Upper lobe of right lung (tissue), 1 donor: ENCODE data around the gene ZNF536. TPM values are rescaled to one million over a fixed set of nuclear protein-coding genes. Genes with fewer than 3 reads are reported as not detected.

ENCODE experiments used
- ATAC-seq: fragments of 200-7000 bp; cut with Tn5 transposase; one replicate; pipeline ENCODE4 v1.9.1; 2020; ENCODE audit warnings: mild to moderate bottlenecking, moderate library complexity
- DNase-seq: peaks from one replicate; pipeline ENCODE4 v3.0.0-alpha.2; 2020
- H3K27ac ChIP-seq: fragments of 200-600 bp; one replicate; pipeline ENCODE4 v1.8.0; 2022
- H3K27me3 ChIP-seq: fragments of 200-600 bp; one replicate; pipeline ENCODE4 v1.8.0; 2022; ENCODE audit warnings: mild to moderate bottlenecking
- H3K36me3 ChIP-seq: fragments of 200-600 bp; one replicate; pipeline ENCODE4 v1.8.0; 2022
- H3K4me1 ChIP-seq: fragments of 200-600 bp; one replicate; pipeline ENCODE4 v1.8.0; 2022
- H3K4me3 ChIP-seq: fragments of 200-600 bp; one replicate; pipeline ENCODE4 v1.8.0; 2022; ENCODE audit warnings: mild to moderate bottlenecking
- H3K9me3 ChIP-seq: fragments of 200-600 bp; one replicate; pipeline ENCODE4 v1.8.0; 2022
- CTCF ChIP-seq: fragments of 200-600 bp; IDR thresholded peaks from one replicate; pipeline ENCODE4 v1.8.0; 2022; ENCODE audit warnings: antibody characterized with exemption
- intact Hi-C: fragments of 100-400 bp; cut with DNase I; formaldehyde crosslinking; loops from one replicate; pipeline ENCODE4 v1.11.0; 2022
- total RNA-seq: library from RNA; stranded (reverse); fragmentation: NEBNext Ultra II Directional; extraction: Animal tissue kit (Norgen Biotek cat#: 25700); gene quantifications from one replicate; pipeline ENCODE4 v1.2.1, GENCODE V29; 2021
- donor health status: DM: no; HTN: yes; CAD: no; lungs with severe emphysema.

Gene ZNF536
- total RNA-seq, 1 donor from 2014 or later: 0.09 TPM

GRCh38 chr19:30379841-30380610 is 7.8 kb downstream of the ZNF536 start:
- no peaks in the 10 kb centered on the region for H3K4me1 ChIP-seq
- intact Hi-C loops: no loop called here
- no peak for DNase-seq
- H3K36me3 ChIP-seq: no peaks in the 10 kb centered on the region
- H3K4me3 ChIP-seq: no peak overlapping the region
- no peak for TF ChIP-seq CTCF
- no peaks in the 10 kb centered on the region for H3K9me3 ChIP-seq
- H3K27ac ChIP-seq: no peak overlapping the region
- H3K27me3 ChIP-seq: peaks cover 20% of the 10 kb centered on the region
- no peak for ATAC-seq

- Histone ChIP-seq H3K9me3 (no peaks in the 10 kb centered on the region), H3K4me1 (no peaks in the 10 kb centered on the region), H3K27me3 (peaks cover 9% of the 10 kb centered on the region), H3K36me3 (no peaks in the 10 kb centered on the region), H3K4me3 (no peak overlapping the region), H3K27ac (no peak overlapping the region)
- no peak for TF ChIP-seq CTCF
- intact Hi-C loops: no loop called here
- DNase-seq (no peak), ATAC-seq (no peak)
Observed at GRCh38 chr19:30381366-30381765, 9.2 kb downstream of the ZNF536 start.

GRCh38 chr19:30385174-30385573 is 13.0 kb downstream of the ZNF536 start:
- no peak for DNase-seq
- no peaks in the 10 kb centered on the region for H3K4me1 ChIP-seq
- TF ChIP-seq CTCF: no peak
- no peak for ATAC-seq
- intact Hi-C loops: no loop called here
- no peaks in the 10 kb centered on the region for H3K36me3 ChIP-seq
- H3K4me3 ChIP-seq: no peak overlapping the region
- H3K9me3 ChIP-seq: no peaks in the 10 kb centered on the region
- no peaks in the 10 kb centered on the region for H3K27me3 ChIP-seq
- no peak overlapping the region for H3K27ac ChIP-seq

- Histone ChIP-seq H3K9me3 (no peaks in the 10 kb centered on the region), H3K36me3 (no peaks in the 10 kb centered on the region), H3K27me3 (no peaks in the 10 kb centered on the region), H3K4me3 (no peak overlapping the region), H3K4me1 (no peaks in the 10 kb centered on the region), H3K27ac (no peak overlapping the region)
- no peak for TF ChIP-seq CTCF
- intact Hi-C loops: no loop called here
- DNase-seq: no peak
- no peak for ATAC-seq
Observed at GRCh38 chr19:30385666-30386065, 13.5 kb downstream of the ZNF536 start.

GRCh38 chr19:30386551-30387143 is 14.5 kb downstream of the ZNF536 start:
- ATAC-seq: no peak

More at GRCh38 chr19:30386551-30387143, 14.5 kb downstream of the ZNF536 start:
- Histone ChIP-seq H3K36me3 (no peaks in the 10 kb centered on the region), H3K27me3 (no peaks in the 10 kb centered on the region), H3K4me3 (no peak overlapping the region), H3K4me1 (no peaks in the 10 kb centered on the region), H3K9me3 (no peaks in the 10 kb centered on the region), H3K27ac (no peak overlapping the region)
- DNase-seq: no peak
- intact Hi-C loops: no loop called here
- TF ChIP-seq CTCF: no peak
